DND-41 (cell line): ENCODE results near the gene RNF181.

ENCODE experiments used
- ATAC-seq: fragments of 200-7000 bp; cut with Tn5 transposase; 3 replicates; pipeline ENCODE4 v1.9.1; 2021; ENCODE audit warnings: low read depth; ENCODE audit not compliant: insufficient read depth
- DNase-seq: peaks from one replicate; pipeline ENCODE4 v3.0.0-alpha.2; 2020
- H2AFZ ChIP-seq: 2 replicates; pipeline ENCODE4 v1.6.0; 2012; ENCODE audit warnings: low read depth, low read length
- H3K27ac ChIP-seq: 2 replicates; pipeline ENCODE4 v1.5.1; 2012; ENCODE audit warnings: low read length, inconsistent platforms
- H3K27me3 ChIP-seq: fragments of 200-600 bp; sonication (generic); 2 replicates; pipeline ENCODE4 v1.6.0; 2012; ENCODE audit warnings: low read length, mild to moderate bottlenecking, inconsistent platforms; ENCODE audit not compliant: insufficient read depth, poor library complexity
- H3K36me3 ChIP-seq: 2 replicates; pipeline ENCODE4 v1.5.1; 2012; ENCODE audit warnings: low read length, inconsistent platforms; ENCODE audit not compliant: insufficient read depth
- H3K4me1 ChIP-seq: 2 replicates; pipeline ENCODE4 v1.5.1; 2012; ENCODE audit warnings: mild to moderate bottlenecking, low read length; ENCODE audit not compliant: insufficient read depth
- H3K4me2 ChIP-seq: 2 replicates; pipeline ENCODE4 v1.6.0; 2012; ENCODE audit warnings: mild to moderate bottlenecking, moderate library complexity, low read length, inconsistent platforms; ENCODE audit not compliant: insufficient read depth
- H3K4me3 ChIP-seq, 2 experiments: fragments of 200-600 bp in 1 of 2; shearing (Covaris generic) in 1 of 2; 2 replicates each; pipeline ENCODE4 v1.5.1; 2012 to 2016; ENCODE audit warnings: inconsistent platforms in 2 of 2, low read length in 2 of 2, mild to moderate bottlenecking in 2 of 2, low read depth in 1 of 2, moderate library complexity in 1 of 2
- H3K79me2 ChIP-seq: 2 replicates; pipeline ENCODE4 v1.6.0; 2012; ENCODE audit warnings: low read length, inconsistent platforms; ENCODE audit not compliant: insufficient read depth
- H3K9ac ChIP-seq: 2 replicates; pipeline ENCODE4 v1.6.0; 2012; ENCODE audit warnings: low read depth, mild to moderate bottlenecking, inconsistent platforms, low read length, moderate library complexity
- H3K9me3 ChIP-seq: 2 replicates; pipeline ENCODE4 v1.5.1; 2012; ENCODE audit warnings: low read length, moderate library complexity, mild to moderate bottlenecking, inconsistent platforms; ENCODE audit not compliant: insufficient read depth, severe bottlenecking
- H4K20me1 ChIP-seq: 2 replicates; pipeline ENCODE4 v1.6.0; 2012; ENCODE audit warnings: low read length; ENCODE audit not compliant: insufficient read depth
- EZH2 ChIP-seq: IDR thresholded peaks from 3 replicates; pipeline ENCODE4 v1.6.1; 2012; ENCODE audit warnings: borderline replicate concordance, low read depth, mild to moderate bottlenecking, moderate library complexity, low read length, inconsistent platforms; ENCODE audit not compliant: severe bottlenecking
- TF ChIP-seq, protein P1 (sequence below): IDR thresholded peaks from 2 replicates; pipeline ENCODE4 v1.5.1; 2012; ENCODE audit warnings: borderline replicate concordance, low read length, moderate library complexity, mild to moderate bottlenecking; ENCODE audit not compliant: poor library complexity, severe bottlenecking; ENCODE audit errors: extremely low read depth

The RNF181 gene

DNA sequence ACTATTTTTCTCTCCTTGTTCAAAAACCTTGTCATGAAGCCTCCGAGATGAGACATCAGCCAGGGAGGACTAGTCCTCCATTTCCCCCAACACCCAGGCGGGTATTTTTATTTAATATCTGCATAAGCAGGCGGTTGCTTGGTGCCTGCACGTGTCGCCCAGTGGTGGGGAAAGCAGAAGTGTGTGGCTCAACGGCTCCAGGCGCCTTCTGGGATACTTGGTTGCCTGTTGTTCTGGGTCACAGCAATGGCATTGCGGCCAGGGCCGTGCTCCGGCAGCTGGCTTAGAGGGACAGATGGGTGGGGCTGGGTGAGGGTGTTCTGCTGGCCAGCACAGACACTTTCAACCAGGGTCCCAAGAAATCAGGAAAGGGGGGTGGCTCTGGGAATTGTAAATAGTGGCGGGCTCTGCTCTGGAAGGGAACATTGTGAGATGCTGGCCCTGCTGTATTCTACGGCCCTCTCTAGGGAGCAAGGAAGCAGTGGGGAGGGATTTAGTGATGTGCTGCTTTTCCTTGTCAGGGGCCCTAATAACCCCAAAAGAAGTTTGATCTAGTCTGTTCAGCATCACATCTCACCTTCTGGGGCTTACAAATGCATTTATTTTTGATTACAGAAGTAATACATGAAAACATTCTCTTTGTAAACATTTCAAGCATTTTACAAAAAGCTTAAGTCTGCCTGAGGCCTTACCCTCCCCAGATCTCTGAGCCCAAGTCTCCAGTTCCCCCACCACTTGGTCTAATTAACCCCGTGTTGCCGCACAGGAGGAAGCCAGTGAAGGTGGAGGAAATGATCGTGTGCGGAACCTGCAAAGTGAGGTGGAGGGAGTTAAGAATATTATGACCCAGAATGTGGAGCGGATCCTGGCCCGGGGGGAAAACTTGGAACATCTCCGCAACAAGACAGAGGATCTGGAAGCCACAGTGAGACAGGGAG lies 17.0 kb upstream of the RNF181 start:
- H2AFZ ChIP-seq, result no peak overlapping the region
- no peaks in the 10 kb centered on the region for H3K36me3 ChIP-seq
- no peak for ATAC-seq
- H4K20me1 ChIP-seq, result no peaks in the 10 kb centered on the region
- H3K79me2 ChIP-seq, result no peaks in the 10 kb centered on the region
- H3K4me2 ChIP-seq, result no peak overlapping the region
- no peak overlapping the region for H3K9ac ChIP-seq
- TF ChIP-seq EZH2, result no peak
- TF ChIP-seq, protein P1, sequence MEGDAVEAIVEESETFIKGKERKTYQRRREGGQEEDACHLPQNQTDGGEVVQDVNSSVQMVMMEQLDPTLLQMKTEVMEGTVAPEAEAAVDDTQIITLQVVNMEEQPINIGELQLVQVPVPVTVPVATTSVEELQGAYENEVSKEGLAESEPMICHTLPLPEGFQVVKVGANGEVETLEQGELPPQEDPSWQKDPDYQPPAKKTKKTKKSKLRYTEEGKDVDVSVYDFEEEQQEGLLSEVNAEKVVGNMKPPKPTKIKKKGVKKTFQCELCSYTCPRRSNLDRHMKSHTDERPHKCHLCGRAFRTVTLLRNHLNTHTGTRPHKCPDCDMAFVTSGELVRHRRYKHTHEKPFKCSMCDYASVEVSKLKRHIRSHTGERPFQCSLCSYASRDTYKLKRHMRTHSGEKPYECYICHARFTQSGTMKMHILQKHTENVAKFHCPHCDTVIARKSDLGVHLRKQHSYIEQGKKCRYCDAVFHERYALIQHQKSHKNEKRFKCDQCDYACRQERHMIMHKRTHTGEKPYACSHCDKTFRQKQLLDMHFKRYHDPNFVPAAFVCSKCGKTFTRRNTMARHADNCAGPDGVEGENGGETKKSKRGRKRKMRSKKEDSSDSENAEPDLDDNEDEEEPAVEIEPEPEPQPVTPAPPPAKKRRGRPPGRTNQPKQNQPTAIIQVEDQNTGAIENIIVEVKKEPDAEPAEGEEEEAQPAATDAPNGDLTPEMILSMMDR, result no peak
- H3K27me3 ChIP-seq, result peaks cover 24% of the 10 kb centered on the region
- no peak overlapping the region for H3K27ac ChIP-seq
- peaks cover 1% of the 10 kb centered on the region for H3K4me1 ChIP-seq
- no peaks in the 10 kb centered on the region for H3K9me3 ChIP-seq
- no peak for DNase-seq
- no peak overlapping the region for H3K4me3 ChIP-seq

DNA sequence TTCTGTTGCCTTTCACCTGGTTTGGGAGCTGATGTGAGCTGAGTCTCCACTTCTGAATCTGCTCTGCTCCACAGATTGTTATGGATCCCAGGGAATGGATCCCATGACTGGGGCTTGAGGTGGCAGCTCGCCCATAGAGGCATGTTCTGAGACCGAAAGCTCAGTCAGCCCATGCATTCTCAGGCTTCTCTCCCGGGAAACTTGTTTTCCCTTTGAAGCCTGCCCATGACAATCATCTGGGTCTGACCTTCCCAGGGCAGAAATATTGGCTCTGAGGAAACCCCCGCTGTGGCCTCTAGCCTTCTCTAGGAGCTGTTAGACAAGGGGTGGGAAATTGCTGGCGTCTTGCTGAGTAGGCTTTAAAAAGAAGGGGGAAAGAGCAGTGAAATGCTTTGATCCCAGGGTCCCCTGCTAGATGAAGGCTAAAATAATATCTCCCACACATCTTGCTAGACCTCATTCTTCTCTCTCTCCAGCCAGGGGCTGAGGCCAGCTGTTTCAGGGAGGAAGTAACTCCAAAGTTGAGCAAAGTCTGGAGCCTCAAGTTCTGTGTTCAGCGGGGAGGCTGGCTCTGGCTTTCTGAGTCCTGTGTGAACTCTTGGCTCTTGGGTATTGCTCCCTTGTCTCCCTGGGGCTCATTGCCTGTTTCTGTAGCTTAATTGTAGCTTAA lies 16.1 kb upstream of the RNF181 start:
- peaks cover 8% of the 10 kb centered on the region for H3K4me1 ChIP-seq
- DNase-seq (no peak), ATAC-seq (no peak)
- no peak overlapping the region for H3K4me3 ChIP-seq
- no peak overlapping the region for H3K9ac ChIP-seq
- H3K4me2 ChIP-seq, result no peak overlapping the region
- no peak overlapping the region; the same call in 1 of the 2 replicates for H2AFZ ChIP-seq
- peaks cover 24% of the 10 kb centered on the region for H3K27me3 ChIP-seq
- H3K27ac ChIP-seq, result no peak overlapping the region
- no peaks in the 10 kb centered on the region for H3K36me3 ChIP-seq
- no peaks in the 10 kb centered on the region for H4K20me1 ChIP-seq
- TF ChIP-seq EZH2, result no peak
- TF ChIP-seq, protein P1, result no peak
- no peaks in the 10 kb centered on the region for H3K79me2 ChIP-seq
- no peaks in the 10 kb centered on the region for H3K9me3 ChIP-seq

- H3K4me2 ChIP-seq, result no peak overlapping the region
- peaks cover 5% of the 10 kb centered on the region; the same call in 1 of the 2 replicates for H3K79me2 ChIP-seq
- ATAC-seq (no peak), DNase-seq (no peak)
- H3K9me3 ChIP-seq, result no peaks in the 10 kb centered on the region
- no peaks in the 10 kb centered on the region for H4K20me1 ChIP-seq
- no peaks in the 10 kb centered on the region for H3K36me3 ChIP-seq
- H3K27me3 ChIP-seq, result peaks cover 24% of the 10 kb centered on the region
- no peak overlapping the region for H2AFZ ChIP-seq
- peaks cover 16% of the 10 kb centered on the region for H3K4me1 ChIP-seq
- no peak overlapping the region for H3K9ac ChIP-seq
- TF ChIP-seq, protein P1, result no peak
- TF ChIP-seq EZH2, result no peak
- H3K27ac ChIP-seq, result no peak overlapping the region
- no peak overlapping the region for H3K4me3 ChIP-seq
These were observed 15.3 kb upstream of the RNF181 start for GRCh38 chr2:85580206-85580605.
